ENCODE results near the gene MAPKAPK5.

Gene MAPKAPK5

GRCh38 chr12:111886662-111887545, 44.9 kb downstream of the MAPKAPK5 start:
- no peak for TF ChIP-seq ZNF274 (IDR thresholded peaks at IDR 0.05; ENCODE audit: low read depth, low read length)
- TF ChIP-seq SUZ12 (IDR thresholded peaks at IDR 0.05; ENCODE audit: extremely low read depth, insufficient read depth, insufficient read length): no peak
- TF ChIP-seq YY1 (IDR thresholded peaks at IDR 0.05; ENCODE audit: insufficient read depth, insufficient read length): no peak
- Histone ChIP-seq H3K4me1 (ENCODE audit: insufficient read depth, insufficient read length) (no peaks in the 10 kb centered on the region), H3K4me3 (ENCODE audit: insufficient read length, low read depth) (no peak overlapping the region), H3K36me3 (ENCODE audit: insufficient read depth, insufficient read length, low read length) (peaks cover 97% of the 10 kb centered on the region), H3K27me3 (ENCODE audit: insufficient read depth, insufficient read length) (no peaks in the 10 kb centered on the region), H3K9me3 (ENCODE audit: insufficient read depth, low read length) (no peaks in the 10 kb centered on the region), H3K9ac (ENCODE audit: insufficient read length, low read depth) (no peak overlapping the region)
- DNase-seq (ENCODE audit: low read depth, low spot score): no peak

GRCh38 chr12:111887926-111888745, 46.1 kb downstream of the MAPKAPK5 start:
- H3K4me1 ChIP-seq (ENCODE audit: insufficient read depth, insufficient read length): no peaks in the 10 kb centered on the region
- no peak for TF ChIP-seq SUZ12 (IDR thresholded peaks at IDR 0.05; ENCODE audit: extremely low read depth, insufficient read depth, insufficient read length)
- no peak for TF ChIP-seq ZNF274 (IDR thresholded peaks at IDR 0.05; ENCODE audit: low read depth, low read length)
- no peak for DNase-seq (ENCODE audit: low read depth, low spot score)
- no peak overlapping the region for H3K9ac ChIP-seq (ENCODE audit: insufficient read length, low read depth)
- H3K4me3 ChIP-seq (ENCODE audit: insufficient read length, low read depth): no peak overlapping the region
- no peaks in the 10 kb centered on the region for H3K9me3 ChIP-seq (ENCODE audit: insufficient read depth, low read length)
- no peaks in the 10 kb centered on the region for H3K27me3 ChIP-seq (ENCODE audit: insufficient read depth, insufficient read length)
- H3K36me3 ChIP-seq (ENCODE audit: insufficient read depth, insufficient read length, low read length): peaks cover 97% of the 10 kb centered on the region

- Histone ChIP-seq H3K4me1 (ENCODE audit: insufficient read depth, insufficient read length) (no peaks in the 10 kb centered on the region), H3K36me3 (ENCODE audit: insufficient read depth, insufficient read length, low read length) (peaks cover 79% of the 10 kb centered on the region), H3K9ac (ENCODE audit: insufficient read length, low read depth) (no peak overlapping the region), H3K4me3 (ENCODE audit: insufficient read length, low read depth) (no peak overlapping the region), H3K9me3 (ENCODE audit: insufficient read depth, low read length) (no peaks in the 10 kb centered on the region), H3K27me3 (ENCODE audit: insufficient read depth, insufficient read length) (no peaks in the 10 kb centered on the region)
- no peak for DNase-seq (ENCODE audit: low read depth, low spot score)
- TF ChIP-seq ZNF274 (IDR thresholded peaks at IDR 0.05; ENCODE audit: low read depth, low read length) (no peak), SUZ12 (IDR thresholded peaks at IDR 0.05; ENCODE audit: extremely low read depth, insufficient read depth, insufficient read length) (no peak), YY1 (IDR thresholded peaks at IDR 0.05; ENCODE audit: insufficient read depth, insufficient read length) (no peak)
Measured at GRCh38 chr12:111893287-111893686, 51.3 kb downstream of the MAPKAPK5 start.

GRCh38 chr12:111894556-111894955, 52.5 kb downstream of the MAPKAPK5 start:
- Histone ChIP-seq H3K36me3 (ENCODE audit: insufficient read depth, insufficient read length, low read length) (peaks cover 75% of the 10 kb centered on the region), H3K9ac (ENCODE audit: insufficient read length, low read depth) (no peak overlapping the region), H3K4me1 (ENCODE audit: insufficient read depth, insufficient read length) (no peaks in the 10 kb centered on the region), H3K27me3 (ENCODE audit: insufficient read depth, insufficient read length) (no peaks in the 10 kb centered on the region), H3K4me3 (ENCODE audit: insufficient read length, low read depth) (no peak overlapping the region), H3K9me3 (ENCODE audit: insufficient read depth, low read length) (no peaks in the 10 kb centered on the region)
- TF ChIP-seq YY1 (IDR thresholded peaks at IDR 0.05; ENCODE audit: insufficient read depth, insufficient read length) (no peak), ZNF274 (IDR thresholded peaks at IDR 0.05; ENCODE audit: low read depth, low read length) (no peak), SUZ12 (IDR thresholded peaks at IDR 0.05; ENCODE audit: extremely low read depth, insufficient read depth, insufficient read length) (no peak)
- no peak for DNase-seq (ENCODE audit: low read depth, low spot score)

GRCh38 chr12:111901182-111901581, 59.2 kb downstream of the MAPKAPK5 start:
- Histone ChIP-seq H3K4me3 (ENCODE audit: insufficient read length, low read depth) (no peak overlapping the region), H3K27me3 (ENCODE audit: insufficient read depth, insufficient read length) (no peaks in the 10 kb centered on the region), H3K4me1 (ENCODE audit: insufficient read depth, insufficient read length) (no peaks in the 10 kb centered on the region), H3K9me3 (ENCODE audit: insufficient read depth, low read length) (no peaks in the 10 kb centered on the region), H3K36me3 (ENCODE audit: insufficient read depth, insufficient read length, low read length) (peaks cover 68% of the 10 kb centered on the region), H3K9ac (ENCODE audit: insufficient read length, low read depth) (no peak overlapping the region)
- TF ChIP-seq YY1 (IDR thresholded peaks at IDR 0.05; ENCODE audit: insufficient read depth, insufficient read length) (no peak), SUZ12 (IDR thresholded peaks at IDR 0.05; ENCODE audit: extremely low read depth, insufficient read depth, insufficient read length) (no peak), ZNF274 (IDR thresholded peaks at IDR 0.05; ENCODE audit: low read depth, low read length) (no peak)
- DNase-seq (ENCODE audit: low read depth, low spot score): no peak

DNA sequence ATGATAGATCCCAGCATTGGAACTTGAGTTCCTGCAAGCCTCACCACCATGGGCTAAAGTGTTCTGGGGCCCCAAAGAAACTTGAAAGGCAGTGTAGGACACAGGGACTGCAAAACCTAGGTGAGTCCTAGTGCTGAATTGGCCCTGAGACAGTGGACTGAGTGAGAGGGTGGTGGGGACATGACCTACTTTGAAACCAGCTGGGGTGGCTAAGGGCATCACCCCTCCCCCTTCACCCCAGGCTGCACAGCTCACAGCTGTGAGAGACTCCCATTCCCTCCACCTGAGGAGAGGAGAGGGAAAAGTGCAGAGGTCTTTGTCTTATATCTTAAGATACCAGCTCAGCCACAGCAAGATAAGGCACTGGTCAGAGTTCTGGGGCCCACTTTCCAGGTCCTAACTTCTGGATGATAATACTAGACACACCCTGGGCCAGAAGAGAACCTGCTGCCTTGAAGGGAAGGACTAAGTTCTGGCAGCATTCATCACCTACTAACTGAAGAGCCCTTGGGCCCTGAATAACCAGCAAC, 62.5 kb downstream of the MAPKAPK5 start:
- Histone ChIP-seq H3K36me3 (ENCODE audit: insufficient read depth, insufficient read length, low read length) (peaks cover 51% of the 10 kb centered on the region), H3K4me1 (ENCODE audit: insufficient read depth, insufficient read length) (no peaks in the 10 kb centered on the region), H3K9me3 (ENCODE audit: insufficient read depth, low read length) (peaks cover 5% of the 10 kb centered on the region; the same call in 1 of the 2 replicates), H3K27me3 (ENCODE audit: insufficient read depth, insufficient read length) (no peaks in the 10 kb centered on the region), H3K9ac (ENCODE audit: insufficient read length, low read depth) (no peak overlapping the region), H3K4me3 (ENCODE audit: insufficient read length, low read depth) (no peak overlapping the region)
- no peak for DNase-seq (ENCODE audit: low read depth, low spot score)
- no peak for TF ChIP-seq SUZ12 (IDR thresholded peaks at IDR 0.05; ENCODE audit: extremely low read depth, insufficient read depth, insufficient read length)
- no peak for TF ChIP-seq ZNF274 (IDR thresholded peaks at IDR 0.05; ENCODE audit: low read depth, low read length)
- TF ChIP-seq YY1 (IDR thresholded peaks at IDR 0.05; ENCODE audit: insufficient read depth, insufficient read length): no peak

GRCh38 chr12:111905502-111905901, 63.5 kb downstream of the MAPKAPK5 start:
- H3K27me3 ChIP-seq (ENCODE audit: insufficient read depth, insufficient read length): no peaks in the 10 kb centered on the region
- no peak overlapping the region for H3K4me3 ChIP-seq (ENCODE audit: insufficient read length, low read depth)
- H3K9ac ChIP-seq (ENCODE audit: insufficient read length, low read depth): no peak overlapping the region
- H3K36me3 ChIP-seq (ENCODE audit: insufficient read depth, insufficient read length, low read length): peaks cover 43% of the 10 kb centered on the region
- DNase-seq (ENCODE audit: low read depth, low spot score): no peak
- TF ChIP-seq SUZ12 (IDR thresholded peaks at IDR 0.05; ENCODE audit: extremely low read depth, insufficient read depth, insufficient read length) (no peak), YY1 (IDR thresholded peaks at IDR 0.05; ENCODE audit: insufficient read depth, insufficient read length) (no peak), ZNF274 (IDR thresholded peaks at IDR 0.05; ENCODE audit: low read depth, low read length) (no peak)
- H3K9me3 ChIP-seq (ENCODE audit: insufficient read depth, low read length): peaks cover 5% of the 10 kb centered on the region; the same call in 1 of the 2 replicates
- H3K4me1 ChIP-seq (ENCODE audit: insufficient read depth, insufficient read length): no peaks in the 10 kb centered on the region
